Measurements from ENCODE around the gene C15orf62.

C15orf62 gene

GRCh38 chr15:40772014-40772413 is 2.2 kb downstream of the C15orf62 start:
- no peak overlapping the region for H3K4me3 ChIP-seq (ENCODE audit: low read depth, low read length)
- no peak for TF ChIP-seq CTCF (IDR thresholded peaks at IDR 0.05; ENCODE audit: low read depth, low read length)

GRCh38 chr15:40773496-40773895 is 3.7 kb downstream of the C15orf62 start:
- TF ChIP-seq CTCF (IDR thresholded peaks at IDR 0.05; ENCODE audit: low read depth, low read length), result no peak
- H3K4me3 ChIP-seq (ENCODE audit: low read depth, low read length), result no peak overlapping the region

DNA sequence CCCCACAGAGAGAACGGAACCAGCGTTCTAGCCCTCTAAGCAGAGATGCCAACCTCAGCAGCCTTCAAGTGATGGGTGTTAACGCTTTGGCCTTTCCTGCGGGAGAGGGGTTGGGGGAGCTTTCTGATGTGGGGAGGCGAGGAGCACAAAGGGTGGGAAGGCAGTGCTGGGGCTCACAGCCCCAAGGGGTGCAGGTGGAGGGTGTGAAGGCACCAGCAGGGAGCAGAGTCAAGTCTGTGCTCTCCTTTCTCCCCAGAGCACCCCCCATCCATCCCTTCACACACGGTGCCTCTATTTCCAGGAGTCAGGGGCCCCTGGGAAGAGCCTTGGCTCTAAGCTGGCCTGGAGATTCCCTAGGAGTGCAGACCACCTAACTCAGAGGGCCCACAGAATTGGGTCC is 4.1 kb downstream of the C15orf62 start:
- no peak overlapping the region for H3K4me3 ChIP-seq (ENCODE audit: low read depth, low read length)
- TF ChIP-seq CTCF (IDR thresholded peaks at IDR 0.05; ENCODE audit: low read depth, low read length), result no peak

DNA sequence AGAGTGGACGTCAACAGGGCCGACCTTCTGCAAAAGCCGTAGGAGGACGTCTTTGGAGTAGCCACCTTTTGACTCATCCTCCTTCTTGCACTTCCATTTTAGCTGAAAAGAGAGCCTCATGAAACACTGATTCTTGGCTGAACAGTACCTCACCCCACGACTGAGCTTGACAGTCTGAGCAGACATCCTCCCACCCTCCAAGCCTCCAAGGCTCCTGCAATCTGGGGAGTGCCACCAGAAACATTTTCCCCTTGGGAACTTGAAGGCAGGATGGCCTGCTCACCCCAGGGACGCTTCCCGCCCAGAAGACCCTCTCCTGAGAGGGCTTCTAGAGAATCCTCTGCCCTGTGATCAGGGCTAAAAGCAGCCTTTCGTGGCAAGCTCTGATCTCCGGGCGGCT is 5.2 kb downstream of the C15orf62 start:
- H3K4me3 ChIP-seq (ENCODE audit: low read depth, low read length), result no peak overlapping the region
- TF ChIP-seq CTCF (IDR thresholded peaks at IDR 0.05; ENCODE audit: low read depth, low read length), result no peak

- TF ChIP-seq CTCF (IDR thresholded peaks at IDR 0.05; ENCODE audit: low read depth, low read length), result no peak
- no peak overlapping the region for H3K4me3 ChIP-seq (ENCODE audit: low read depth, low read length)
These were observed 6.2 kb downstream of the C15orf62 start for GRCh38 chr15:40775740-40776536.

DNA sequence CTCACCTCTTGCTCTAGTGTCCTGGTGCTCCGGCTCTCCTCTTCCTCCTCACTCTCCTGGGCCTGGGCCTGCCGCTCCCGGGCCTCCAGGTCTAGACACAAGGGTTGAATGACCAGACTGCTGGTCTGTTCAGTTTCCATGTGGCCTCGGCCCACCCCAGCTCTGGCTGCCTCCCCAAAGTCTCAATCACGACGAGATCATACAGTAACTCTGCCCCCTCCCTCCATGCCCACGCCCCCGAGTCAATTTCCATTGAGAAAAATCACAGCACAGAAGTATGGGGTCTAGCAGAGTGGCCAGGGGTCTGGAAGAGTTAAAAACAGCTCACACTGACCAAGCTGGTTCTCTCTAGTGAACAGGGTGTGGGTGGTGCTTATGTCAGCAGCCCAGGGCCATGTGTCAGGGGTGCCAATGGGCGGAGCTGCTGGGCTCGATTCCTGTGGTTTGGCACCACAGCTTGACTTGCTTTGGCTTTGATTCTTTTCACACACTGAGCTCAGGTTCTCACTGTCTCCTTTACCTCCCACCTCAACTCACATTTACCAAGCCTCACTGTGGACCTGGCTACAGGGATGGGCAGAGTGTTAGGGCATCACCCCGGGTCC is 6.9 kb downstream of the C15orf62 start:
- H3K4me3 ChIP-seq (ENCODE audit: low read depth, low read length), result no peak overlapping the region
- no peak for TF ChIP-seq CTCF (IDR thresholded peaks at IDR 0.05; ENCODE audit: low read depth, low read length)

- TF ChIP-seq CTCF (IDR thresholded peaks at IDR 0.05; ENCODE audit: low read depth, low read length), result no peak
- no peak overlapping the region for H3K4me3 ChIP-seq (ENCODE audit: low read depth, low read length)
These were observed 12.9 kb downstream of the C15orf62 start for GRCh38 chr15:40782609-40783227.
